ENCODE results near the gene MAP7D1. TPM values are rescaled to one million over a fixed set of nuclear protein-coding genes. Genes with fewer than 3 reads are reported as not detected.
A peak's percentile ranks its signal among the peaks of the same experiment; 100 is the strongest.

The MAP7D1 gene
- total and polyA plus RNA-seq, 2 experiments from 2014 or later = 35.8 to 224 TPM

DNA sequence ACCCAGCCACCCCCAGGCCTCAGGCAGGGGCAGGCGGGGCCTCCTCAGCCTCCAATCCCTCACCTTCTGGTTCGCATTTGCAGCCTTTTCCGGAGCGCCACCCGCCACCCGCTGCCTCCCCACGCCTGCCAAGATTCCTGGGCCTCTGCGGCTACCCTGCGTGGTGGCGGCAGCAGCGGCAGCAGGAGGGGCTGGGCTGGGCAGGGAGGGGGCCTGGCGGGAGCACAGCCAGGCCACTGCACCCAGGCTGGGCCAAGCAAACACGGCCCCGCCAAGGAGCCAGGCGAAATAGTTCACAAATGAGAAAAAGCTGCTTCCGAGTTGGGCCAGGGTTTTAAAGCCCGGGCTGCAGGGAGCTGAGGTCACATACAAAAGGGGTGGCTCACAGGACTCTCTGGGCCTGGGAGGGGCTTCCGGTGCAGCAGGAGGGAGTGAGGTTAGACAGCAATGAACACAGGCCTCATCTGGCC lies 40.7 kb upstream of the MAP7D1 start:
- WGBS, 2 experiments (ENCODE audit: low coverage in 1 of 2, low lambda C conversion rate in 2 of 2, missing lambda C conversion rate in 2 of 2) = 1 to 2% methylated on average over 15 to 18 of the region's 18 CpGs
- TF ChIP-seq EZH2 (IDR thresholded peaks at IDR 0.05; ENCODE audit: insufficient read depth, poor library complexity, severe bottlenecking) (no peak), EZH2phosphoT487 (IDR thresholded peaks at IDR 0.05; ENCODE audit: insufficient read depth, low read depth) (no peak)
- Histone ChIP-seq H3K4me1 (ENCODE audit: insufficient read depth) (peaks cover 21% of the 10 kb centered on the region), H3K4me3 (peak overlapping the region; percentile 13), H3K9ac (peak overlapping the region; percentile 78), H3K36me3 (ENCODE audit: low read depth) (no peaks in the 10 kb centered on the region), H3K27ac (peak overlapping the region; percentile 93), H4K20me1 (ENCODE audit: insufficient read depth) (no peaks in the 10 kb centered on the region), H3F3A (ENCODE audit: insufficient read depth) (peaks cover 19% of the 10 kb centered on the region), H3K27me3 (replicated peaks; ENCODE audit: insufficient read depth) (no peaks in the 10 kb centered on the region), H3K9me3 (ENCODE audit: low read depth) (no peaks in the 10 kb centered on the region), H2AFZ (peak overlapping the region; percentile 50), H3K4me2 (ENCODE audit: unreplicated experiment) (peak overlapping the region; percentile 57), H3K9me2 (ENCODE audit: insufficient read depth) (no peaks in the 10 kb centered on the region), H3K79me2 (ENCODE audit: insufficient read depth) (no peaks in the 10 kb centered on the region)
- in situ Hi-C loops (cut with MboI) = no loop called here
- peak; percentile 92 for DNase-seq

DNA sequence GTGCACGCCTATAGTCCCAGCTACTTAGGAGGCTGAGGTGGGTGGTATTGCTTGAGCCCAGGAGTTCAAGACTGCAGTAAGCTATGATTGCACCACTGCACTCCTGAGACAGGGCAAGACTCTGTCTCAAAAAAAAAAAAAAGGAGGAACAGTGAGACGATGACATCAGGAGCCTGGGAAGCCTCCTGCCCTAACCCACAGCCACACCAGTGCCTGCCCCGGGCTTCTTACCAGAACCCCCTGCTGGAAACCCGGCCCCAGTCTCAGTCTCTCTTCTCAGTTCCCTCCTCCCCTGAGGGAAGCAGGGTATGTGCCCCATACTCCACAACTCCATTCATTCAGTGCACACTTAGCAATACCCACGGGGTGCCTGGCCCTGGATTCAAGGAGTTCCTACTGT lies 40.0 kb upstream of the MAP7D1 start:
- Histone ChIP-seq H3K9me2 (ENCODE audit: insufficient read depth) (no peaks in the 10 kb centered on the region), H3K27me3 (replicated peaks; ENCODE audit: insufficient read depth) (no peaks in the 10 kb centered on the region), H3K4me3 (0 out of 2 replicates have a peak overlapping the region, but pooled peaks have one; percentile 13), H3K36me3 (ENCODE audit: low read depth) (no peaks in the 10 kb centered on the region), H2AFZ (peak overlapping the region; percentile 19; the same call in 1 of the 2 replicates), H3F3A (ENCODE audit: insufficient read depth) (peaks cover 19% of the 10 kb centered on the region), H4K20me1 (ENCODE audit: insufficient read depth) (no peaks in the 10 kb centered on the region), H3K27ac (peak overlapping the region; percentile 93), H3K9ac (peak overlapping the region; percentile 78), H3K4me2 (ENCODE audit: unreplicated experiment) (peak overlapping the region; percentile 57), H3K9me3 (ENCODE audit: low read depth) (no peaks in the 10 kb centered on the region), H3K4me1 (ENCODE audit: insufficient read depth) (peaks cover 21% of the 10 kb centered on the region), H3K79me2 (ENCODE audit: insufficient read depth) (no peaks in the 10 kb centered on the region)
- in situ Hi-C loops (cut with MboI) = no loop called here
- peak; percentile 84 for DNase-seq
- WGBS, 2 experiments (ENCODE audit: low coverage in 1 of 2, low lambda C conversion rate in 2 of 2, missing lambda C conversion rate in 2 of 2) = 41 to 43% methylated on average over 5 of the region's 5 CpGs
- TF ChIP-seq EZH2phosphoT487 (IDR thresholded peaks at IDR 0.05; ENCODE audit: insufficient read depth, low read depth) = no peak
- TF ChIP-seq EZH2 (IDR thresholded peaks at IDR 0.05; ENCODE audit: insufficient read depth, poor library complexity, severe bottlenecking) = no peak

DNA sequence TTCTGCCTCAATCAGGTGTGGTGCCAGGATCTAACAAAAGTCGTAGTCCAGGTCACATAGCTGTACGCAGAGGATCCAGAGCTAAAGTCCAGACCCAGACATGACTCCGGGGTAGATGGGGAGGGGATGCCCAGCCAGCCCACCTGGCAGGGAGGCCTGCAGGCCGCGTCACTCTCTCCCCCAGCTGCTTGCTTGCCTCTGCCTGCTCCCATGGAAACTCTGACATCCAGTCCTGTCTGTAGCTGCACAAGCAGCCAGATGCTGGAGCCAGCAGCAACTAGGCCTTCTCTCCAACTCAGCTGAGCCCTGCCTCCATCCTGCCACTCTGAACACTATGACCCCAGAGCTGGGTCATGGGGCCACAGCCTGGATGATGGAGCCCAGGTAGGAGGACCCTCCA lies 39.1 kb upstream of the MAP7D1 start:
- no peaks in the 10 kb centered on the region for H3K9me3 ChIP-seq (ENCODE audit: low read depth)
- H3F3A ChIP-seq (ENCODE audit: insufficient read depth) = peaks cover 19% of the 10 kb centered on the region
- H3K36me3 ChIP-seq (ENCODE audit: low read depth) = no peaks in the 10 kb centered on the region
- H3K9ac ChIP-seq = no peak overlapping the region
- no peak overlapping the region for H3K4me3 ChIP-seq
- H3K4me1 ChIP-seq (ENCODE audit: insufficient read depth) = peaks cover 21% of the 10 kb centered on the region
- H3K4me2 ChIP-seq (ENCODE audit: unreplicated experiment) = no peak overlapping the region
- TF ChIP-seq EZH2phosphoT487 (IDR thresholded peaks at IDR 0.05; ENCODE audit: insufficient read depth, low read depth) (no peak), EZH2 (IDR thresholded peaks at IDR 0.05; ENCODE audit: insufficient read depth, poor library complexity, severe bottlenecking) (no peak)
- no peaks in the 10 kb centered on the region for H3K9me2 ChIP-seq (ENCODE audit: insufficient read depth)
- H2AFZ ChIP-seq = no peak overlapping the region
- no peaks in the 10 kb centered on the region for H3K79me2 ChIP-seq (ENCODE audit: insufficient read depth)
- no peaks in the 10 kb centered on the region for H3K27me3 ChIP-seq (replicated peaks; ENCODE audit: insufficient read depth)
- 54 to 60% methylated on average over 5 of the region's 5 CpGs for WGBS, 2 experiments (ENCODE audit: low coverage in 1 of 2, low lambda C conversion rate in 2 of 2, missing lambda C conversion rate in 2 of 2)
- peak; percentile 41 for DNase-seq
- in situ Hi-C loops (cut with MboI) = no loop called here
- H3K27ac ChIP-seq = peak overlapping the region; percentile 93
- no peaks in the 10 kb centered on the region for H4K20me1 ChIP-seq (ENCODE audit: insufficient read depth)

DNA sequence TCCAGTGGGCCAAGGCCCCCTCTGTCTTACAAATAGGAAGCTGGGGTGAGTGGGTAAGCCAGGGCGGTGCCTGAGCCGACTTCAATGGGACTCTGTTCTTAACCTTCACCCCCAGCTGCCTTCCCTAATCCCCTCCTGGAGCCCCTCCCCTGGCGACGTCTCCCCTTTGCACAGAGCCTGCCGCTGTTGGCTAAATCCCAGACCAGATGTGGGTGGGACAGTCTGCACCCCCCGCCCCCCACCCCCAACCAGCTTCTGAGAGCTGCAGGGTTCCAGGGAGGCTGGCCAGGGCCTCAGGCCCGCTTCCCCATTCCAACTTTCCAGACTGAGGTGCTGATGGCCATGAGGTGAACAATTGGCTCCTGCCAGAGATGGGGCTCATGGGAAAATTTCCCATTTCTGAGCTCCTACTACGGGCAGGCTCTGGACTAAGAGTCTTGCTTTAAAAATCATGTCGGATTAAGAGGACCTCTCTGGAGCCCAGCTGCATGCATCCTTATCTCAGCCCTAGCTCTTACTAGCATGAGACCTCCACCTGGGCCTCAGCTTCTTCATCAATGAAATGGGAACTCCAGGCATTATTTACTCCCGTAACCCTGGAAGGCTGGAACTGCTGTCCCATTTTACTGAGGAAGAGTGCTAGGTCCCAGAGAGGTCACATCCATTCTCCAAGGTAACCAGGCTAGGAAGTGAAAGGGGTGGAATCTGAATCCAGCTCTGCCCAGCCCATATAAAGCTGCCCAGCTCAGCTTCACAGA lies 37.3 kb upstream of the MAP7D1 start:
- Histone ChIP-seq H3K27ac (no peak overlapping the region), H2AFZ (no peak overlapping the region), H3K4me1 (ENCODE audit: insufficient read depth) (peaks cover 21% of the 10 kb centered on the region), H3K9me3 (ENCODE audit: low read depth) (no peaks in the 10 kb centered on the region), H3F3A (ENCODE audit: insufficient read depth) (peaks cover 19% of the 10 kb centered on the region), H4K20me1 (ENCODE audit: insufficient read depth) (no peaks in the 10 kb centered on the region), H3K36me3 (ENCODE audit: low read depth) (no peaks in the 10 kb centered on the region), H3K9me2 (ENCODE audit: insufficient read depth) (no peaks in the 10 kb centered on the region), H3K4me2 (ENCODE audit: unreplicated experiment) (no peak overlapping the region), H3K27me3 (replicated peaks; ENCODE audit: insufficient read depth) (no peaks in the 10 kb centered on the region), H3K9ac (no peak overlapping the region), H3K79me2 (ENCODE audit: insufficient read depth) (no peaks in the 10 kb centered on the region), H3K4me3 (no peak overlapping the region)
- TF ChIP-seq EZH2 (IDR thresholded peaks at IDR 0.05; ENCODE audit: insufficient read depth, poor library complexity, severe bottlenecking) = no peak
- no peak for TF ChIP-seq EZH2phosphoT487 (IDR thresholded peaks at IDR 0.05; ENCODE audit: insufficient read depth, low read depth)
- 66 to 79% methylated on average over 9 to 10 of the region's 10 CpGs for WGBS, 2 experiments (ENCODE audit: low coverage in 1 of 2, low lambda C conversion rate in 2 of 2, missing lambda C conversion rate in 2 of 2)
- DNase-seq = no peak
- in situ Hi-C loops (cut with MboI) = no loop called here

Measured in GM23248 (cell line).